Endothelial cell (in vitro differentiated cells): ENCODE measurements around the gene HDAC4. TPM values are rescaled to one million over a fixed set of nuclear protein-coding genes. Genes with fewer than 3 reads are reported as not detected.

Experiments
- DNase-seq: peaks from one replicate; pipeline ENCODE4 v3.0.0; 2021; ENCODE audit warnings: low spot score
- H3K27ac Mint-ChIP-seq: one replicate; pipeline ENCODE4 v1.8.0; 2021; ENCODE audit warnings: mixed read lengths, inconsistent platforms; ENCODE audit not compliant: unreplicated experiment
- H3K27me3 Mint-ChIP-seq: one replicate; pipeline ENCODE4 v1.8.0; 2021; ENCODE audit warnings: mild to moderate bottlenecking, moderate library complexity, mixed read lengths, inconsistent platforms; ENCODE audit not compliant: unreplicated experiment
- H3K36me3 Mint-ChIP-seq: one replicate; pipeline ENCODE4 v1.8.0; 2021; ENCODE audit warnings: mild to moderate bottlenecking, low read depth, mixed read lengths, inconsistent platforms; ENCODE audit not compliant: unreplicated experiment
- H3K4me1 Mint-ChIP-seq: one replicate; pipeline ENCODE4 v1.8.0; 2021; ENCODE audit warnings: mild to moderate bottlenecking, mixed read lengths, inconsistent platforms; ENCODE audit not compliant: unreplicated experiment
- H3K4me3 Mint-ChIP-seq: one replicate; pipeline ENCODE4 v1.8.0; 2021; ENCODE audit warnings: mild to moderate bottlenecking, mixed read lengths, inconsistent platforms; ENCODE audit not compliant: unreplicated experiment
- H3K9me3 Mint-ChIP-seq: one replicate; pipeline ENCODE4 v1.8.0; 2021; ENCODE audit warnings: mixed read lengths, inconsistent platforms; ENCODE audit not compliant: unreplicated experiment
- CTCF ChIP-seq: fragments of 200-600 bp; sonication (generic); IDR thresholded peaks from one replicate; pipeline ENCODE4 v1.5.0; 2021; ENCODE audit warnings: antibody characterized with exemption; ENCODE audit not compliant: unreplicated experiment
- total RNA-seq: library from RNA; stranded (reverse); fragmentation: NEBNext Ultra II Directional; extraction: Animal tissue kit (Norgen Biotek cat#: 25700); gene quantifications from one replicate; pipeline ENCODE4 v1.2.1, GENCODE V29; 2021; ENCODE audit not compliant: unreplicated experiment

Gene HDAC4
- total RNA-seq, 1 donor from 2014 or later = 26.0 TPM

- peaks cover 21% of the 10 kb centered on the region for H3K4me1 Mint-ChIP-seq
Measured at GRCh38 chr2:239275847-239276831, 124.7 kb downstream of the HDAC4 start.

GRCh38 chr2:239275044-239275685 is 125.7 kb downstream of the HDAC4 start:
- Mint-ChIP-seq H3K27ac (no peak overlapping the region), H3K4me1 (peaks cover 26% of the 10 kb centered on the region), H3K27me3 (peaks cover 1% of the 10 kb centered on the region)

More at GRCh38 chr2:239275847-239276831, 124.7 kb downstream of the HDAC4 start:
- no peak for DNase-seq
- no peak for TF ChIP-seq CTCF
- Mint-ChIP-seq H3K9me3 (no peaks in the 10 kb centered on the region), H3K27ac (no peak overlapping the region), H3K36me3 (no peaks in the 10 kb centered on the region), H3K4me3 (no peak overlapping the region), H3K27me3 (peaks cover 1% of the 10 kb centered on the region)

GRCh38 chr2:239274391-239275043 is 126.3 kb downstream of the HDAC4 start:
- Mint-ChIP-seq H3K27me3 (peaks cover 1% of the 10 kb centered on the region), H3K9me3 (no peaks in the 10 kb centered on the region), H3K36me3 (no peaks in the 10 kb centered on the region), H3K27ac (no peak overlapping the region), H3K4me1 (peaks cover 30% of the 10 kb centered on the region), H3K4me3 (no peak overlapping the region)
- TF ChIP-seq CTCF = no peak
- no peak for DNase-seq

More at GRCh38 chr2:239275044-239275685, 125.7 kb downstream of the HDAC4 start:
- no peak for TF ChIP-seq CTCF
- no peaks in the 10 kb centered on the region for H3K36me3 Mint-ChIP-seq
- no peak for DNase-seq
- no peaks in the 10 kb centered on the region for H3K9me3 Mint-ChIP-seq
- H3K4me3 Mint-ChIP-seq = no peak overlapping the region

- no peak overlapping the region for H3K4me3 Mint-ChIP-seq
- H3K27ac Mint-ChIP-seq = no peak overlapping the region
- no peaks in the 10 kb centered on the region for H3K36me3 Mint-ChIP-seq
- H3K9me3 Mint-ChIP-seq = no peaks in the 10 kb centered on the region
- no peak for DNase-seq
- no peak for TF ChIP-seq CTCF
- peaks cover 1% of the 10 kb centered on the region for H3K27me3 Mint-ChIP-seq
- peaks cover 34% of the 10 kb centered on the region for H3K4me1 Mint-ChIP-seq
Measured at GRCh38 chr2:239273280-239274234, 127.3 kb downstream of the HDAC4 start.
